WI38 (cell line): Measurements from ENCODE around the gene TMC8.
"Not testable (repeated sequence)": the region's sequence is repeated elsewhere in the genome, so short reads cannot be mapped to it uniquely, and the experiment has no call there.

ENCODE experiments used
- H3K4me3 ChIP-seq: 2 replicates; pipeline ENCODE4 v1.5.1; 2011; ENCODE audit warnings: low read depth, mild to moderate bottlenecking, control low read depth, low read length
- TF ChIP-seq, protein P1 (sequence below): IDR thresholded peaks from 2 replicates; pipeline ENCODE4 v1.5.1; 2012; ENCODE audit warnings: low read depth, mild to moderate bottlenecking, control low read depth, low read length

TMC8 gene

DNA sequence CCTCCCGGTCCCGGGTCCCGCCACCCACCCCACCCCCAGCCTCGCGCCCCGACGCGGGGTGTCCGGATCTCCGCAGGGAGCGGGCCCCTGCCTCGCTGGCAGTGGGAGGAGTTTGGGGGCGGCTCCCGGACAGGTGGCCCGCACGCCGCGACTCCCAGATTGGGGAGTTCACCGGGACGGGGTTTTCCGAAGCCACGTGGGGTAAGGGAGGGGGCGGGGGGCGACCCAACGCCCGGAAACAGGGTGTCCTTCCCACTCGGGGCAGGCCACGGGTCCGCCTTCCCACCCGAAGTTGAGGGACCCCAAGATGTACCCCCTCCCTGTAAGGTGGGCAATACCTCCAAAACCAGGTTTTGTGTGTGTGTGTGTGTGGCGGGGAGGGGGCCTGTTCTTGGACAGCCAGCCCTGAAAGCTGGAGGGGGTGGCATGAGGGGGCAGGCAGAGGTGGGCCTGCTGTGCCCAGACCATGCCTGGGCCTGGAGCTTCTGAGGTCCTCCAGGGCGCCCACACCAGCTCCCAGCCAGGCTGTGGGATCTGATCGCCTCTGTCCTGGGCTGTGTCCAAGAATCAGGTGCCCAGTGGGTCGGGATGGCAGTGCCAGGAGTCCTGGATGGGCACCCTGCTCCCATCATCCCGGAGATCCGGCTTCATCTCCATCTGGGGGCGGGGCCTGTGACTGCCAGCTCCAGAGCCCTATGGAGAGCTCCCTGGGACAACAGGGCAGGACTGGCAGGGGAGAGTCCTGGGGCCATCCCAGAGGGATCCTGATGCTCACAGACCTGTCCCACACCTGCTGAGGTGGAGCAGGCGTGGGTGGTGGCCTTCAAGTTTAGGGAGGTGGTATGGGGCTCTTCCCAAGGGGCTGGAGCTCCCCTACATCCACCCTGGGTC lies 38.6 kb downstream of the TMC8 start:
- TF ChIP-seq, protein P1, sequence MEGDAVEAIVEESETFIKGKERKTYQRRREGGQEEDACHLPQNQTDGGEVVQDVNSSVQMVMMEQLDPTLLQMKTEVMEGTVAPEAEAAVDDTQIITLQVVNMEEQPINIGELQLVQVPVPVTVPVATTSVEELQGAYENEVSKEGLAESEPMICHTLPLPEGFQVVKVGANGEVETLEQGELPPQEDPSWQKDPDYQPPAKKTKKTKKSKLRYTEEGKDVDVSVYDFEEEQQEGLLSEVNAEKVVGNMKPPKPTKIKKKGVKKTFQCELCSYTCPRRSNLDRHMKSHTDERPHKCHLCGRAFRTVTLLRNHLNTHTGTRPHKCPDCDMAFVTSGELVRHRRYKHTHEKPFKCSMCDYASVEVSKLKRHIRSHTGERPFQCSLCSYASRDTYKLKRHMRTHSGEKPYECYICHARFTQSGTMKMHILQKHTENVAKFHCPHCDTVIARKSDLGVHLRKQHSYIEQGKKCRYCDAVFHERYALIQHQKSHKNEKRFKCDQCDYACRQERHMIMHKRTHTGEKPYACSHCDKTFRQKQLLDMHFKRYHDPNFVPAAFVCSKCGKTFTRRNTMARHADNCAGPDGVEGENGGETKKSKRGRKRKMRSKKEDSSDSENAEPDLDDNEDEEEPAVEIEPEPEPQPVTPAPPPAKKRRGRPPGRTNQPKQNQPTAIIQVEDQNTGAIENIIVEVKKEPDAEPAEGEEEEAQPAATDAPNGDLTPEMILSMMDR = no peak
- H3K4me3 ChIP-seq = peak overlapping the region; percentile 67

DNA sequence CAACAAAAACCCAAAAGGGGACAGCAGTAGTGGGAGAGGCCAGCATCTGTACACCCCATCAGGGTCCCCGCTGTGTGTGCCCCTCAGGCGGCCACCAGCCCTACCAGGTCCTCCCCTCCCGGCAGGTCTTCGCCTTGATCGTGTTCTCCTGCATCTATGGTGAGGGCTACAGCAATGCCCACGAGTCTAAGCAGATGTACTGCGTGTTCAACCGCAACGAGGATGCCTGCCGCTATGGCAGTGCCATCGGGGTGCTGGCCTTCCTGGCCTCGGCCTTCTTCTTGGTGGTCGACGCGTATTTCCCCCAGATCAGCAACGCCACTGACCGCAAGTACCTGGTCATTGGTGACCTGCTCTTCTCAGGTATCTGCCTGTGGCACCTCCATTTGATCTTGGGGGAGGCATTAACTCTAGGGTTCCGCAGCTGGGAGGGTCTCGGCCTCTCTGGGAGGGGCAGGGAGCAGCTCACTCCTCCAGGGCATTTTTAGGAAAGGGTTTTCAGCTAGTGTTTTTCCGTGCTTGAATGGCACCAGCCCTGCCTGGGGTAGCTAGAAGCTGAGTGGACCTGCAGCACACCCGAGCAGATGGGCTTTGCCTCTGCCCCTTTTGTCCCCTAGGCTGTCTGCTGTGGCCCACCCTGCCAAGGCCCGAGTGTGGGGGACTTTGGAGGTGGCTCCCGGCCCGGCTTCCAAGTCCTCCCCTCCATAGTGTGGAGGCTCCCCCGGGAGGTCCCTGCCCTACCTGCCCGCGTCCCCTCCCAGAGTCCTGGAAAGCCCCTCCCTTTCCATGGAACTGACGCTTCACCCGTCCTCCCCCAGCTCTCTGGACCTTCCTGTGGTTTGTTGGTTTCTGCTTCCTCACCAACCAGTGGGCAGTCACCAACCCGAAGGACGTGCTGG lies 40.4 kb downstream of the TMC8 start:
- TF ChIP-seq, protein P1 = no peak
- no peak overlapping the region for H3K4me3 ChIP-seq

DNA sequence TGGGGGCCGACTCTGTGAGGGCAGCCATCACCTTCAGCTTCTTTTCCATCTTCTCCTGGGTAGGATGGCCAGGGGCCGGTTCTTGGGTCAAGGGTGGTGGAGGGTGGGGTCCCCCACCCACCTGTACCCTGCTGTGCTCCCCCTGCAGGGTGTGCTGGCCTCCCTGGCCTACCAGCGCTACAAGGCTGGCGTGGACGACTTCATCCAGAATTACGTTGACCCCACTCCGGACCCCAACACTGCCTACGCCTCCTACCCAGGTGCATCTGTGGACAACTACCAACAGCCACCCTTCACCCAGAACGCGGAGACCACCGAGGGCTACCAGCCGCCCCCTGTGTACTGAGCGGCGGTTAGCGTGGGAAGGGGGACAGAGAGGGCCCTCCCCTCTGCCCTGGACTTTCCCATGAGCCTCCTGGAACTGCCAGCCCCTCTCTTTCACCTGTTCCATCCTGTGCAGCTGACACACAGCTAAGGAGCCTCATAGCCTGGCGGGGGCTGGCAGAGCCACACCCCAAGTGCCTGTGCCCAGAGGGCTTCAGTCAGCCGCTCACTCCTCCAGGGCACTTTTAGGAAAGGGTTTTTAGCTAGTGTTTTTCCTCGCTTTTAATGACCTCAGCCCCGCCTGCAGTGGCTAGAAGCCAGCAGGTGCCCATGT lies 41.1 kb downstream of the TMC8 start:
- H3K4me3 ChIP-seq = not testable (repeated sequence)

DNA sequence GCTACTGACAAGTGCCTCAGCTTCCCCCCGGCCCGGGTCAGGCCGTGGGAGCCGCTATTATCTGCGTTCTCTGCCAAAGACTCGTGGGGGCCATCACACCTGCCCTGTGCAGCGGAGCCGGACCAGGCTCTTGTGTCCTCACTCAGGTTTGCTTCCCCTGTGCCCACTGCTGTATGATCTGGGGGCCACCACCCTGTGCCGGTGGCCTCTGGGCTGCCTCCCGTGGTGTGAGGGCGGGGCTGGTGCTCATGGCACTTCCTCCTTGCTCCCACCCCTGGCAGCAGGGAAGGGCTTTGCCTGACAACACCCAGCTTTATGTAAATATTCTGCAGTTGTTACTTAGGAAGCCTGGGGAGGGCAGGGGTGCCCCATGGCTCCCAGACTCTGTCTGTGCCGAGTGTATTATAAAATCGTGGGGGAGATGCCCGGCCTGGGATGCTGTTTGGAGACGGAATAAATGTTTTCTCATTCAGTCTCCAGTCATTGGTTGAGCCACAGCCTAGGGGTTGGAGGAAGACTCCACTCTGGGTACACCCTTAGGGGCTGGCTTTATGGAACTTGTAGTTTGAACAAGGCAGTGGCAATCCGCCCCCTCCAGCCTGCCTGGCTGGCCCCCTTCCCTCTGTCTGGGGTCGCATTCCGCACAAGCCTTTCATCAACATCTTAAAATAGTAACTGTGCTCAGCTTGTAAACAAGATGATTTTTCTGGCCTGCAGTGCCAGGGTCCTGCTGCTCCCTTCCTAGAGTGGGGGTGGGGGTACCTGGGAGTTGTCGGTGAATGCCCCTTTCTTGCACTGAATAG lies 41.9 kb downstream of the TMC8 start:
- TF ChIP-seq, protein P1 = no peak
- no peak overlapping the region for H3K4me3 ChIP-seq

DNA sequence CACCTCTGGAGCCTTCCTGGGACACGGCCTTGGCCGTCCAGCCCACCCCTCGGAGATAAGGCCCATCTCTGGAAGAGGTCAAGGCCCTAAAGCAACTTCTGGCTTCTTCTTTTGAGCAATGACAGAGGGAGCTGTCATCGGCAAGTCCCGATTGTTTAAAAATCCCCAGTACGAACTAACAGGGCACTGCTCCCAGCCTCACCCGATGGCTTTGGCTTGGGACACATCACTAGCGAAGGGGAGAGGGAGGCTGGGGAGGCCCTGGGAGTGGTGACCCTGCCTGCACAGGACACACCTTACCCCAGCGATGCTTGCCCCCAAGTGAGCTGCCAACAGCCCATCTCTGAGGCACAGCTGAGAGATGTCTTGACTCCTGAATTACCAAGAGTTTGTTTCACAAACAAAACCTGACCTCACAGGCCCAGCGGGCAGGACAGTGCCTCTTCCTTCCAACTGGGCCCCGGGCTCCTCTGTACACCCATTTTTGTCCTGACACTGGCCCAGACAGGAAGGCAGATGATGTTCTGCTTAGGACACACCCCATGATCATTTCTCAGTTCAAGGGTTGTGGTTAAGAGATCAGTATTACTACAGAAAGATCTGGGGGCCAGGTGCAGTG lies 42.6 kb downstream of the TMC8 start:
- TF ChIP-seq, protein P1 = no peak
- no peak overlapping the region for H3K4me3 ChIP-seq

DNA sequence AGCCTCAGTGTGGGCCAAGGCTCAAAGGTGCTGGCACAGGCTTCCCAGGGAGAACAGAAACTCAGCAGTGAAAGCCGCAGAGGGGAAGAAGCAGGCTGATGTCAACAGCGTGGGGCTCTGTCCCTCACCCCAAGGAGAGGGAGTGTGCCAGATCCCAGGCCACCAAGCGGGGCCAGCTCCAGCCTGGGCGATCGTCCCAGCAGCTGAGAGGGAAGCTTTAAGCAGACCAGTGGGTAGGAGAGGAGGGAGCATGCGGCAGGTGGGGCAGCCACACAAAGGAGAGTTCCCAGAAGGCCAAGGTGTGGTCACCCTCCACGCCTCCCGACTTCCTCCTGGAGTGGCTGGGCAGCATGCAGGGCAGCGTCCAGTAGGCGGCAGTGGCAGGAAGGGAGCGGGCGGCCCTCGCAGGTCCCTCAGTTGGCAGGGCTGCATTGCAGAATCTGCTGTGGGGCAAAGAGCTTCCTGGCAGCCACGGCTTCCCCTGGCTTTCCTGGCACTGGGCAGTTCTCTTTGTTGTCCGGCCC lies 43.8 kb downstream of the TMC8 start:
- H3K4me3 ChIP-seq = no peak overlapping the region
- TF ChIP-seq, protein P1 = no peak
